BE2C (cell line): ENCODE measurements around the gene RBM33.

Source experiments
- DNase-seq: peaks from one replicate; pipeline ENCODE4 v3.0.0-alpha.2; 2020
- H3K27me3 ChIP-seq: fragments of 250-450 bp; sonication (Bioruptor Pico); 2 replicates; pipeline ENCODE4 v1.5.1; 2020; ENCODE audit warnings: mild to moderate bottlenecking
- H3K36me3 ChIP-seq: fragments of 250-450 bp; sonication (Bioruptor Pico); 2 replicates; pipeline ENCODE4 v1.5.1; 2020; ENCODE audit warnings: mild to moderate bottlenecking
- H3K4me1 ChIP-seq: fragments of 250-450 bp; sonication (Bioruptor Pico); 2 replicates; pipeline ENCODE4 v1.5.1; 2020
- H3K4me3 ChIP-seq: 2 replicates; pipeline ENCODE4 v1.5.1; 2011; ENCODE audit warnings: low read depth, low read length
- H3K9me3 ChIP-seq: fragments of 250-450 bp; sonication (Bioruptor Pico); 2 replicates; pipeline ENCODE4 v1.5.1; 2020
- CTCF ChIP-seq: IDR thresholded peaks from 2 replicates; pipeline ENCODE4 v1.5.1; 2012; ENCODE audit warnings: mild to moderate bottlenecking, low read depth, low read length

Gene RBM33

GRCh38 chr7:155799514-155799913 lies 155.1 kb downstream of the RBM33 start:
- Histone ChIP-seq H3K27me3 (peaks cover 72% of the 10 kb centered on the region), H3K9me3 (no peaks in the 10 kb centered on the region), H3K4me3 (no peak overlapping the region), H3K4me1 (no peaks in the 10 kb centered on the region), H3K36me3 (no peaks in the 10 kb centered on the region)
- TF ChIP-seq CTCF: no peak
- no peak for DNase-seq

GRCh38 chr7:155800301-155800700 lies 155.8 kb downstream of the RBM33 start:
- Histone ChIP-seq H3K27me3 (peaks cover 78% of the 10 kb centered on the region), H3K4me3 (no peak overlapping the region), H3K36me3 (no peaks in the 10 kb centered on the region), H3K4me1 (no peaks in the 10 kb centered on the region), H3K9me3 (no peaks in the 10 kb centered on the region; the same call in 1 of the 2 replicates)
- DNase-seq: no peak
- TF ChIP-seq CTCF: no peak

- no peaks in the 10 kb centered on the region; the same call in 1 of the 2 replicates for H3K9me3 ChIP-seq
- H3K36me3 ChIP-seq: no peaks in the 10 kb centered on the region
- no peak for TF ChIP-seq CTCF
- no peak overlapping the region for H3K4me3 ChIP-seq
- no peak for DNase-seq
- H3K4me1 ChIP-seq: no peaks in the 10 kb centered on the region
- peaks cover 78% of the 10 kb centered on the region for H3K27me3 ChIP-seq
Observed at GRCh38 chr7:155800741-155801267, 156.3 kb downstream of the RBM33 start.

GRCh38 chr7:155802291-155802690 lies 157.8 kb downstream of the RBM33 start:
- H3K9me3 ChIP-seq: no peaks in the 10 kb centered on the region; the same call in 1 of the 2 replicates
- H3K36me3 ChIP-seq: no peaks in the 10 kb centered on the region
- no peak for DNase-seq
- no peaks in the 10 kb centered on the region for H3K4me1 ChIP-seq
- no peak for TF ChIP-seq CTCF
- H3K4me3 ChIP-seq: no peak overlapping the region
- peaks cover 82% of the 10 kb centered on the region for H3K27me3 ChIP-seq

- Histone ChIP-seq H3K36me3 (no peaks in the 10 kb centered on the region), H3K4me1 (no peaks in the 10 kb centered on the region), H3K4me3 (no peak overlapping the region), H3K9me3 (no peaks in the 10 kb centered on the region; the same call in 1 of the 2 replicates), H3K27me3 (peaks cover 86% of the 10 kb centered on the region)
- DNase-seq: no peak
- no peak for TF ChIP-seq CTCF
Observed at GRCh38 chr7:155802906-155803417, 158.5 kb downstream of the RBM33 start.
